HEK293 (cell line): ENCODE data around the gene FOXL2.

Experiments used
- CTCF ChIA-PET: fragments of 350-600 bp; formaldehyde crosslinking; extraction: SDS; loops from one replicate; lab custom pipeline; 2021; ENCODE audit warnings: antibody characterized with exemption; lab: Yijun Ruan, JAX
- POLR2A ChIA-PET: fragments of 300-600 bp; formaldehyde crosslinking; extraction: SDS; loops from one replicate; lab custom pipeline; 2020; ENCODE audit warnings: antibody characterized with exemption, inconsistent platforms; lab: Yijun Ruan, JAX
- H3K27ac ChIP-seq: fragments of 200-500 bp; sonication (Bioruptor generic); 2 replicates; pipeline ENCODE4 v1.5.1; 2014; ENCODE audit warnings: low read depth, low read length, control low read depth, inconsistent platforms; ENCODE audit errors: extremely low read depth
- H3K36me3 ChIP-seq, 2 experiments: fragments of 200-500 bp in 1 of 2; sonication (Bioruptor generic) in 1 of 2; 1 replicate in 1 of 2; 2 replicates in 1 of 2; pipeline ENCODE4 v1.5.1; 2014 to 2017; ENCODE audit warnings: inconsistent platforms in 2 of 2, low read length in 2 of 2; ENCODE audit not compliant: control insufficient read depth in 2 of 2, insufficient read depth in 1 of 2
- H3K4me1 ChIP-seq: fragments of 200-500 bp; sonication (Bioruptor generic); 2 replicates; pipeline ENCODE4 v1.5.1; 2014; ENCODE audit warnings: mild to moderate bottlenecking, low read length, inconsistent platforms; ENCODE audit not compliant: control insufficient read depth, insufficient read depth
- H3K4me3 ChIP-seq: 2 replicates; pipeline ENCODE4 v1.5.1; 2011; ENCODE audit warnings: low read depth, mild to moderate bottlenecking, control low read depth, low read length, moderate library complexity
- H3K9me3 ChIP-seq: fragments of 200-500 bp; sonication (Bioruptor generic); 2 replicates; pipeline ENCODE4 v1.5.1; 2014; ENCODE audit warnings: low read depth, low read length, inconsistent platforms; ENCODE audit not compliant: control insufficient read depth, insufficient read depth
- HIC1 ChIP-seq: fragments of 450-650 bp; formaldehyde crosslinking; IDR thresholded peaks from 2 replicates; pipeline ENCODE4 v1.5.1; 2016; ENCODE audit warnings: missing biosample characterization, missing genetic modification characterization
- KLF16 ChIP-seq: fragments of 450-650 bp; formaldehyde crosslinking; IDR thresholded peaks from 2 replicates; pipeline ENCODE4 v1.5.1; 2017; ENCODE audit warnings: missing biosample characterization, missing genetic modification characterization
- PRDM2 ChIP-seq: fragments of 450-650 bp; formaldehyde crosslinking; IDR thresholded peaks from 2 replicates; pipeline ENCODE4 v1.5.1; 2016; ENCODE audit warnings: missing biosample characterization, missing genetic modification characterization, borderline replicate concordance
- PRDM4 ChIP-seq: fragments of 450-650 bp; formaldehyde crosslinking; IDR thresholded peaks from 2 replicates; pipeline ENCODE4 v1.5.1; 2017; ENCODE audit warnings: missing biosample characterization, missing genetic modification characterization
- YY2 ChIP-seq: fragments of 450-650 bp; formaldehyde crosslinking; IDR thresholded peaks from 2 replicates; pipeline ENCODE4 v1.5.1; 2016; ENCODE audit warnings: missing biosample characterization, missing genetic modification characterization
- ZBTB11 ChIP-seq: fragments of 450-650 bp; formaldehyde crosslinking; conservative IDR thresholded peaks from 2 replicates; pipeline ENCODE4 v1.5.1; 2016; ENCODE audit warnings: low read depth, missing biosample characterization, missing genetic modification characterization
- ZBTB49 ChIP-seq: fragments of 450-650 bp; formaldehyde crosslinking; IDR thresholded peaks from 2 replicates; pipeline ENCODE4 v1.5.1; 2016; ENCODE audit warnings: missing biosample characterization, missing genetic modification characterization, low read depth
- ZNF132 ChIP-seq: fragments of 450-650 bp; formaldehyde crosslinking; IDR thresholded peaks from 2 replicates; pipeline ENCODE4 v1.5.1; 2017; ENCODE audit warnings: missing biosample characterization, missing genetic modification characterization, borderline replicate concordance
- ZNF174 ChIP-seq: fragments of 450-650 bp; formaldehyde crosslinking; IDR thresholded peaks from 2 replicates; pipeline ENCODE4 v1.5.0; 2017; ENCODE audit warnings: missing biosample characterization, mild to moderate bottlenecking, missing genetic modification characterization
- ZNF585B ChIP-seq: fragments of 450-650 bp; formaldehyde crosslinking; IDR thresholded peaks from 2 replicates; pipeline ENCODE4 v1.5.1; 2016; ENCODE audit warnings: missing biosample characterization, missing genetic modification characterization
- ZNF624 ChIP-seq: fragments of 450-650 bp; formaldehyde crosslinking; IDR thresholded peaks from 2 replicates; pipeline ENCODE4 v1.5.1; 2017; ENCODE audit warnings: missing biosample characterization, missing genetic modification characterization
- ZNF629 ChIP-seq: fragments of 450-650 bp; formaldehyde crosslinking; IDR thresholded peaks from 2 replicates; pipeline ENCODE4 v1.5.1; 2017; ENCODE audit warnings: missing biosample characterization, missing genetic modification characterization
- ZNF639 ChIP-seq: fragments of 450-650 bp; formaldehyde crosslinking; IDR thresholded peaks from 2 replicates; pipeline ENCODE4 v1.5.1; 2016; ENCODE audit warnings: missing biosample characterization, missing genetic modification characterization
- ZNF791 ChIP-seq: fragments of 450-650 bp; formaldehyde crosslinking; IDR thresholded peaks from 2 replicates; pipeline ENCODE4 v1.5.1; 2016; ENCODE audit warnings: missing biosample characterization, missing genetic modification characterization
- TF ChIP-seq, protein P1 (sequence below): fragments of 450-650 bp; formaldehyde crosslinking; IDR thresholded peaks from 2 replicates; pipeline ENCODE4 v1.5.1; 2016; ENCODE audit warnings: missing biosample characterization, missing genetic modification characterization

The FOXL2 gene

DNA sequence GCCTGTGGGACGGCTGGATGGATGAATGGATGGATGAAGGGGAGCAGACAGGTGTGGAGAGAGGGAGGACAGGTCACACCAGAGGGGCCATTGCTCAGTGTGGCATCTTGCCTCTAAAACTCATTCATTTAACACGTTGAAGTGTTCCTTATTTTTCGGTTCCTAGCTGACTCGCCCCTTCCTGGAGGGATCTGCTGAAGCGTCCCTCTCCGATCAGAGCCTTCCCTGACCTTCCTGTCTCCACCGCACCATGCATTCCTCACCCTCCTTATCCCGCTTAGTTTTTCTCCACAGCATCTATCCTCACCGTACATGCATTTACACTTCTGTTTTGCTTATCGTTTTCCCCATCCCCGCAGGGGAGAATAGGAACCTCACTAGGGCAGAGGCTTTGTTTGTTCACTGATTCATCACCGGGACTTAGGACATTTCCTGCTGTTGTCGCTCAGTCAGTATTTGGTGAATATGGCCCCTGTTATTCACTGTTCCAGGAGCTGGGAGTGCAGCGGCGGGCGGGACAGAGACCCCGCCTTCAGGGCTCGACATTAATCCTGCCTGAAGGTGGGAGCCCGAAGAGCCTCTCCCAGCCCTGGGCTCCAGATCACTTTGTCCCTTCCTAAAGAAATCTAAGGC is 32.0 kb downstream of the FOXL2 start (continued):
- TF ChIP-seq YY2 (tag by site-specific recombination) (no peak), KLF16 (no peak), ZBTB49 (tag by site-specific recombination) (no peak), ZBTB11 (no peak), HIC1 (tag by site-specific recombination) (no peak), ZNF174 (no peak), PRDM2 (tag by site-specific recombination) (no peak), ZNF132 (tag by site-specific recombination) (no peak)

DNA sequence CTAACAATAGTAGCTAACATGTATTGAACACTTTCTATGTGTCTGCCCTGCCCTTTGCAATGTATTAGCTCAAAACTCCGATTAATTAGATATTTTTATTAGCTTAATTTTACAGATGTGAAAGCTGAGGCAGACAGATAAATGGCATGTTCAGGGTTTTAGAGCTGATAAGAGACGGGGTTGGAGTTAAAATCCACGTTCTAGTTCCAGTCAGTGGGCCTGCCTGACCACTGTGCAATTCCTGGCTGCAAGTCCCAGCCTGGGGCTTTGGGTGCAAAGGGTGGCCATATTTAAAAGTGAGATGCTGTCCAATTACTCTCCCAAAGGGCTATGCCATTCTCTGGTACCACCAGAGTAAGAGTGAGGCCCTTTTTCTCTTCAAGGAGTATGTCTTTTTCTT is 33.2 kb downstream of the FOXL2 start:
- Histone ChIP-seq H3K4me3 (no peak overlapping the region), H3K36me3 (no peaks in the 10 kb centered on the region), H3K4me1 (no peaks in the 10 kb centered on the region), H3K9me3 (no peaks in the 10 kb centered on the region), H3K27ac (no peak overlapping the region)
- ChIA-PET POLR2A (no interaction called here), CTCF (interaction anchor here (0.6 to 0.7 kb wide), 3 partner anchors 211 to 316 kb away, joined by 3 to 4 read pairs (median 3); no protein-coding TSS in a partner anchor)
- no peak for TF ChIP-seq ZNF791 (tag by site-specific recombination)
- no peak for TF ChIP-seq ZNF639 (tag by site-specific recombination)
- no peak for TF ChIP-seq ZNF624
- TF ChIP-seq ZNF585B, result no peak
- TF ChIP-seq ZNF629, result no peak
- no peak for TF ChIP-seq PRDM4 (tag by site-specific recombination)
- TF ChIP-seq, protein P1, sequence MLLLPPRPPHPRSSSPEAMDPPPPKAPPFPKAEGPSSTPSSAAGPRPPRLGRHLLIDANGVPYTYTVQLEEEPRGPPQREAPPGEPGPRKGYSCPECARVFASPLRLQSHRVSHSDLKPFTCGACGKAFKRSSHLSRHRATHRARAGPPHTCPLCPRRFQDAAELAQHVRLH (tag by site-specific recombination), result no peak
